ENCODE measurements around the gene SSX4.
"Not testable (repeated sequence)": the region's sequence is repeated elsewhere in the genome, so short reads cannot be mapped to it uniquely, and the experiment has no call there.

Gene SSX4, protein sequence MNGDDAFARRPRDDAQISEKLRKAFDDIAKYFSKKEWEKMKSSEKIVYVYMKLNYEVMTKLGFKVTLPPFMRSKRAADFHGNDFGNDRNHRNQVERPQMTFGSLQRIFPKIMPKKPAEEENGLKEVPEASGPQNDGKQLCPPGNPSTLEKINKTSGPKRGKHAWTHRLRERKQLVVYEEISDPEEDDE

DNA sequence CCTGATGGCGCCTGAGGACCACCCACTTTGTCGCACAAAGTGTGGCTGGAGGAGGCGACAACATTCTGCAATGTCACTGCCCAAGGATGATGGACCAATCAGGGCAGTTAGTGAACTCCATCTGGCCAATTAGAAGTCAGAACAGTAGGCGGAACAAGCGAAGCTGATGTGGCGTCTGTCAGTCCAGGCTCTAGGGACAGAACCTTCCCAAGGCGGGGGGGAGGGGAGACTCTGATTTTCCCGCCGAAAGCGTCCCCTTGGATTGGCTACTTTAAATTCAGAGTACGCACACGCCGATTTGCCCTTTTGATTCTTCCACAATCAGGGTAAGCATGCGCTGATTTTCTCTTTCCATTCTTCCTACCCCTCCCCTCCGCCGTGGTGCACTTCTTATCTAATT is at the start of gene SSX4:
Gene SSX4, plus strand, starts transcription at position 301 of the 400 bp plus-strand sequence. CDS start 515 bp downstream, outside the sequence.
- not testable (repeated sequence) for DNase-seq

DNA sequence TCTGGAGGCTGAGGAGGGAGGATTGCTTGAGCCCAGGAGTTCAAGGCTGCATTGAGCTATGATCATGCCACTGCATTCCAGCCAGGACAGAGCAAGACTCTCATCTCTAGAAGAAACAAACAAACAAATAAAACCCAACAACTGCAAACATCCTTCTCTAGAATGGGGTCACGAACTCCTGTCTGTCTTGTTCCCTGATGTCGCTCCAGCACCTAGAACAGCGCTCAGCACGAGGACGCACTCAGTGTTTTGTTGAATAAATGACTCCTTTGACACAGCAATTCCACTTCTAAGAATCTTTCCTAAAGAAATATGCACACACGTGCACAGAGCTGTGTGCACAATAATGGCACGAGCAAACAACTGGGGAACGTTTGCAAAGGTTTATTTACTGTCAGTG is 37.3 kb upstream of the SSX4 start:
- not testable (repeated sequence) for DNase-seq

DNA sequence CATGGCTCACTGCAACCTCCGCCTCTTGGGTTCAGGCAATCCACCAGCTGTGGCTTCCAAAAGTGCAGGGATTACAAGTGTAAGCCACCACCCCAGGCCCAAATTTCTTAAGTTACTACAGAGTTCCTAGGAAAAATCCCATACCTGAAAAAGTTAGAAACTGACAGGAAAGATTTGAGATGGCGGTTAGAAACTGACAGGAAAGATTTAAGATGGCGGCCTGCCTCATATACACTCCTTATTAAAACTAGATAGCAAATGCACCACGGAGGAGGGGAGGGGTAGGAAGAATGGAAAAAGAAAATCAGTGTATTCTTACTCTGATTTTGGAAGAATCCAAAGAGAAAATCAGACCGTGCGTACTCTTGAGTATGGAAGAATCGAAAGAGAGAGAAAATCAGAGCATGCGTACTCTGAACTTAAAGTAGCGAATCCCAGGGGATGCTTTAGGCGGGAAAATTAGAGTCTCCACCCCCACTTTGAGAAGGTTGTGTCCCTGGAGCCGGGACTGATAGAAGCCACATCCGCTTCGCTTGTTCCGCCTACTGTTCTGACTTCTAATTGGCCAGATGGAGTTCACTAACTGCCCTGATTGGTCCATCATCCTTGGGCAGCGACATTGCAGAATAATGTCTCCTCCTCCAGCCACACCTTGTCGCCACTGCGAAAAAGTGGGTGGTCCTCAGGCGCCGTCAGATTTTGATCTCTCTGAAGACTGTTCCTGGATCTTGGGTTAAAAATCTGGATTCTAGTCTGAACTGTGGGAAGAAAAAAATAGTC is 26.8 kb upstream of the SSX4 start, which contains the start of gene SSX3:
Gene SSX3, minus strand, starts transcription at position 389 of the 780 bp plus-strand sequence. CDS start 1,454 bp downstream, outside the sequence.
- DNase-seq, result not testable (repeated sequence)

DNA sequence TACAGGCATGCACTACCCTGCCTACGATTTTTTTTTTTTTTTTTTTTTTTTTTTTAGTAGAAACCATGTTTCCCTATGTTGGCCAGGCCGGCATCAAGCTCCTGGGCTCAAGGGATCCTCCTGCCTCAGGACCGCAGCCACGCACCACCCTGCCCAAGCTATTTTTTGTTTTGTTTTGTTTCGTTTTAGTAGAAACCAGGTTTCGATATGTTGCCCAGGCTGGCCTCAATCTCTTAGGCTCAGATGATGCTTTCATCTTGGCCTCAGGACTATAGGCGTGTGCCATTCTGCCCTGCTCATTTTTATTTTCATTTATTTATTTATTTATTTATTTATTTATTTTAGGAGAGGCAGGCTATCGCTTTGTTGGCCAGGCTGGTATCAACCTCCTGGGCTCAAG is 25.7 kb upstream of the SSX4 start:
- DNase-seq, result no peak

DNA sequence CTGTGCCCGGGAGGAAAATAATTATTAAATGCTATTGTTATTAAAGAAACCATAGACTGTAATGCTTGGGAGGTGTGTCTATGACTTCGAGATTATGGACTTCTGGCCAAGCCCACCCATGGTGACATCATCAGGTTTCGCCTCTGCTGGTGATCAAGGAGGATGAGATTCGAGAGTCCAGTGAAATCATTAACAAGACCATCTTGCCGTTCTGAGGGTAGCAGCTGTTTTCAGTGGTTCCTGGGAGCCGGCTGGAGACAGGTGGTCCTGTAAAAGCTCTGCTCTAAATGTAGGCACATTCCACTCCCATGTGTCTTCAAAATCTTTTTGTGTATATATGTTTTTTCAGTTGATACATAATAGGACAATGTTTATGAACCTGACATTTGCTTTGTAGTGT is 24.1 kb upstream of the SSX4 start:
- not testable (repeated sequence) for DNase-seq

DNA sequence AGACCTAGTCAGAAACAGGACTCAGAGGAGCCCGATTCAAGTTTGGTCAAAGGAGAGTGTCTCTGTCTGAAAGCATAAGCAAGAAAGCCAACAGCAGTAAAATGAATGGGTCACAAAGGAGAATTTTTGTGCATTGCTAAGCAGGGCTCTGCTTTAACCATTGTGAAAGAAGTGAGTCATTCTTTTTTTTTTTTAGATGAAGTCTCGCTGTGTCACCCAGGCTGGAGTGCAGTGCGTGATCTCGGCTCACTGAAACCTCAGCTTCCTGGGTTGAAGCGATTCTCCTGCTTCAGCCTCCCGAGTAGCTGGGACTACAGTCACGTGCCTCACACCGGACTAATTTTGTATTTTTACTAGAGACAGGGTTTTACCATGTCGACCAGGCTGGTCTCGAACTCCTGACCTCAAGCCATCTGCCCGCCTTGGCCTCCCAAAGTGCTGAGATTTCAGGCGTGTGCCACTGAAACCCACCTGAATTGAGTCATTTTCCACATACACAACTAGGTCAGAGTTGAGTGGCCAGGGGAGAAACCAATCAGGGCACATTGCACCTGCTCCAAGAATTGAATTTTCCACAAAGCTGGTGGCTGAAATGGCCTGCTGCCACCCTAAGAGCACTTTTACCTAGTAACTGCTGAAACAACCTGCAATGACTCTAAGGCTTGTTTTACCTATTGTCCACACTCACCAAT is 15.5 kb upstream of the SSX4 start:
- not testable (repeated sequence) for DNase-seq

DNA sequence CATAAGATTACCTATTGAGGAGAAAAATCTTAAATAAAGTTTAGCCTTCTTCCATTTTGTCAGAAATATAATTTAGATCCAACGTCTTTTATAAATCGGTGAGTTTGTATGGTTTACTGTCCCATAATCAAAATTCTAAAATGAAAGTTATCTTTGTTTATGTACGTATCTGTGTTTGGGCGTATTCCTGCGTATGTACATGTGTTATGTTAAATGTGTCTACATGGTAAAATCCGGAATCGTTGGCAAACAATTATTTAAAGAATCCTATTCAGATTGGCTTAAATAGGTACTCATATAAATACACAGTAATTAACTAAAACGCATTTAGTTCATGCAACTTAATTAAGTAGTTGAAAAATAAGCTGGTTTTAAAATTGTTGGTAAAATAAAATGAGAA is 12.9 kb upstream of the SSX4 start:
- DNase-seq, result not testable (repeated sequence)

DNA sequence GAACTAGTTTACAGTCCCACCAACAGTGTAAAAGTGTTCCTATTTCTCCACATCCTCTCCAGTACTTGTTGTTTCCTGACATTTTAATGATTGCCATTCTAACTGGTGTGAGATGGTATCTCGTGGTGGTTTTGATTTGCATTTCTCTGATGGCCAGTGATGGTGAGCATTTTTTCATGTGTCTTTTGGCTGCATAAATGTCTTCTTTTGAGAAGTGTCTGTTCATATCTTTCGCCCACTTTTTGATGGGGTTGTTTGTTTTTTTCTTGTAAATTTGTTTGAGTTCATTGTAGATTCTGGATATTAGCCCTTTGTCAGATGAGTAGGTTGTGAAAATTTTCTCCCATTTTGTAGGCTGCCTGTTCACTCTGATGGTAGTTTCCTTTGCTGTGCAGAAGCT is 13.6 kb downstream of the SSX4 start:
- DNase-seq, result not testable (repeated sequence)

DNA sequence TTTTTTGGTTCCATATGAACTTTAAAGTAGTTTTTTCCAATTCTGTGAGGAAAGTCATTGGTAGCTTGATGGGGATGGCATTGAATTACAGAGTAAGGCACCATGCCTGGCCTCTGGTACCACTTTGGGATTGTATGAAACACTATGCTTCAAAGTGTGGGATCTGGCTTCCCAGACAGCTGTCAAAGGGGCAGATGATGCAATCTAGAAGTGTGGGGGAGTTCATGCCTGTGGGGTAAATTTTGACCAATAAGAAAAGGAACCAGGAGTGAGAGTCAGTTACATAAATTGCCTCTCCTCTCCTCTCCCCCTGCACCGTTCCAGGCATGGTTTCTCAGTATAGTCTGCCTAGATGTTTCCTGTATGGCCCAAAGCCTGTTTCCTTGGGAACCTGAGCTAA is 14.5 kb downstream of the SSX4 start:
- DNase-seq, result not testable (repeated sequence)

DNA sequence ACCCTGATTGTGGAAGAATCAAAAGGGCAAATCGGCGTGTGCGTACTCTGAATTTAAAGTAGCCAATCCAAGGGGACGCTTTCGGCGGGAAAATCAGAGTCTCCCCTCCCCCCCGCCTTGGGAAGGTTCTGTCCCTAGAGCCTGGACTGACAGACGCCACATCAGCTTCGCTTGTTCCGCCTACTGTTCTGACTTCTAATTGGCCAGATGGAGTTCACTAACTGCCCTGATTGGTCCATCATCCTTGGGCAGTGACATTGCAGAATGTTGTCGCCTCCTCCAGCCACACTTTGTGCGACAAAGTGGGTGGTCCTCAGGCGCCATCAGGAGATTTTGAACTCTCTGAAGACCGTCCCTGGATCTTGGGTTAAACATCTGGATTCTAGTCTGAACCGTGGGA is 28.5 kb downstream of the SSX4 start, which contains the start of gene SSX4B:
Gene SSX4B, minus strand, starts transcription at position 101 of the 400 bp plus-strand sequence. CDS start 588 bp downstream, outside the sequence.
- not testable (repeated sequence) for DNase-seq

DNA sequence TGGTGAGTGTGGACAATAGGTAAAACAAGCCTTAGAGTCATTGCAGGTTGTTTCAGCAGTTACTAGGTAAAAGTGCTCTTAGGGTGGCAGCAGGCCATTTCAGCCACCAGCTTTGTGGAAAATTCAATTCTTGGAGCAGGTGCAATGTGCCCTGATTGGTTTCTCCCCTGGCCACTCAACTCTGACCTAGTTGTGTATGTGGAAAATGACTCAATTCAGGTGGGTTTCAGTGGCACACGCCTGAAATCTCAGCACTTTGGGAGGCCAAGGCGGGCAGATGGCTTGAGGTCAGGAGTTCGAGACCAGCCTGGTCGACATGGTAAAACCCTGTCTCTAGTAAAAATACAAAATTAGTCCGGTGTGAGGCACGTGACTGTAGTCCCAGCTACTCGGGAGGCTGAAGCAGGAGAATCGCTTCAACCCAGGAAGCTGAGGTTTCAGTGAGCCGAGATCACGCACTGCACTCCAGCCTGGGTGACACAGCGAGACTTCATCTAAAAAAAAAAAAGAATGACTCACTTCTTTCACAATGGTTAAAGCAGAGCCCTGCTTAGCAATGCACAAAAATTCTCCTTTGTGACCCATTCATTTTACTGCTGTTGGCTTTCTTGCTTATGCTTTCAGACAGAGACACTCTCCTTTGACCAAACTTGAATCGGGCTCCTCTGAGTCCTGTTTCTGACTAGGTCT is 43.8 kb downstream of the SSX4 start:
- not testable (repeated sequence) for DNase-seq

DNA sequence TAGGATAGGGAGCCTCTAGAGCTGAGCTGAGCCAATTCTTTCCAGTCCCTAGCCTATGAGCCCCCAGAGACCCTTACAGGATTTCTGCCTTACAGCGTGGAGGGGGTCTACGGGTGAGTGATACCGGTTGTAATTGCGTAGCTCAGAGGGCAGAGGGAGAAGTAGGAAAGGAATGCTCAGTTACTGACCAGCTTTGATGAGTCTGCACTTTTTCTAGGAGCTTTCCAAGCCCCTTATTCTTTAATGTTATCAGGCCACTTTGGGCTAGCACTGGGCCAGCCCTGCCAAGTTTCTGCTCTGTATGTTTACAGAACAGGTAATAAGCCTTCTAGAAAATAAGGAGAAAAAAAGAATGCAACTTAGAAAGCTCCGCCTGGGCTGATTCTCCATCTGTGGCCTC is 46.3 kb downstream of the SSX4 start:
- DNase-seq, result not testable (repeated sequence)

DNA sequence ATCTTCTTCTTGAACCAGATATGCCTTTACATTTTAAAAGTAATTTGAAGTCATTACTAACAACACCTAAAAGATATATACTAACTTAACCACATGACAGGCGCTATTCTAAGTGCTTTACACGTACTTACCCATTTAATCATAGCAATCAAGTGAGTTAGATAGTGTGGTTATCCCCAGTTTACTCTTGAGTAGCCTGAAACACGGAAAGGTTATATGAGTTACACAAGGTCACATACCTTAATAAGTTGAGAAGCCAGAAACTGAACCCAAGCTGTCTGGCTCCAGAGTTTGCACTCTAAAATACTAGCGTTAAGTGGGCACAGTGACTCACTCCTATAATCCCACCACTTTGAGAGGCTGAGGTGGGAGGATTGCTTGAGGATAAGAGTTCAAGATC is 46.8 kb downstream of the SSX4 start:
- DNase-seq, result not testable (repeated sequence)

DNA sequence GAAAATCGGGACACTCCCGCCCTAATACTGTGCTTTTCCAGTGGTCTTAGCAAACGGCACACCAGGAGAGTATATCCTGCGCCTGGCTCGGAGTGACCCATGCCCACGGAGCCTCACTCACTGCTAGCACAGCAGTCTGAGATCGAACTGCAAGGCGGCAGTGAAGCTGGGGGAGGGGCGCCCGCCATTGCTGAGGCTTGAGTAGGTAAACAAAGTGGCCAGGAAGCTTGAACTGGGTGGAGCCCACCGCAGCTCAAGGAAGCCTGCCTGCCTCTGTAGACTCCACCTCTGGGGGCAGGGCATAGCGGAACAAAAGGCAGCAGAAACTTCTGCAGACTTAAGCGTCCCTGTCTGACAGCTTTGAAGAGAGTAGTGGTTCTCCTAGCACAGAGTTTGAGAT is 50.4 kb downstream of the SSX4 start:
- DNase-seq, result not testable (repeated sequence)

Data from EL (cell line).